ENCODE data around the gene ZNF620.
"Not testable (repeated sequence)": the region's sequence is repeated elsewhere in the genome, so short reads cannot be mapped to it uniquely, and the experiment has no call there.

ZNF620 gene

DNA sequence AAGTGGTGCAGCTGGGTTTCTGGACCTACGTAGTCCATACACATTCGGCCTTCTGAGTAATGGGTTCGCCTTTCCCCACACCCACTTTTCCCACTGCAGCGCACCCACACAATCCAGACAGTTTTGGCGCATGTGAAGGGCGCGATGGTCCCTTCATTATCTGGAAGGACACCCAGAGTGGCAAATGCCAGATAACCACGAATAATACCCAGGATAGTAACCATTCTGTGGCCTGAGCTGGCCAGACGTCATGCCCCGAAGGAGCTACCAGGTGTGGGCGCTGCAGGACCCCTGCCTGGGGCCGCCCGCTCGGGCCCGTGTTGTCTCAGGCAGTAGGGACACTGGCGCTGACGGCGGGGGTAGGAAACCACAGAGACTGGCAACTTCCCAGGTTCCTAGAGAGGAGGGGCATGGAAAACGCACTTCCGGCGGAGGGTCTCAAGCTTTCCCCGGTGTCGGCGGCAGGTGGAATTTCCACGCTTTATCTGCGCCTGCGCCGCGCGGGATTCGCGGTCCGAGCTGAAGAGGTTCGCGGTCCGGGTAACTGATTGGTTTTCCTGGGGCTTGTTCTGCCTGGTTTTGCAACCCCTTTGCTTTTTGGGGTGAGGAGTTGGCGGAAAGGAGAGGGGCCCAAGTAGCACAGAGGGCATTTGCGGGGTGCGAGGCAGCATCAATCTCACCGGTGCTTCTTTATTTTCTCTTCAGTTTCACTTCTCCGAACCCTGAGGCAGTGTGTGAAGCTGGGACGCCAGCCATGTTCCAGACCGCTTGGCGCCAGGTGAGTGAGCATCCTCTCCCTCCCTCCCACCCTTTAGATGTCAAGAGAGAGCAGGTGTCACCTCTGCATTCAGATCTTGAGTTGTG is at the start of gene ZNF620:
Gene ZNF620 (plus strand): TSS at position 441 of the 864 bp plus-strand sequence. CDS start 314 bp downstream, at position 755.
- peak; percentile 69 for DNase-seq

DNA sequence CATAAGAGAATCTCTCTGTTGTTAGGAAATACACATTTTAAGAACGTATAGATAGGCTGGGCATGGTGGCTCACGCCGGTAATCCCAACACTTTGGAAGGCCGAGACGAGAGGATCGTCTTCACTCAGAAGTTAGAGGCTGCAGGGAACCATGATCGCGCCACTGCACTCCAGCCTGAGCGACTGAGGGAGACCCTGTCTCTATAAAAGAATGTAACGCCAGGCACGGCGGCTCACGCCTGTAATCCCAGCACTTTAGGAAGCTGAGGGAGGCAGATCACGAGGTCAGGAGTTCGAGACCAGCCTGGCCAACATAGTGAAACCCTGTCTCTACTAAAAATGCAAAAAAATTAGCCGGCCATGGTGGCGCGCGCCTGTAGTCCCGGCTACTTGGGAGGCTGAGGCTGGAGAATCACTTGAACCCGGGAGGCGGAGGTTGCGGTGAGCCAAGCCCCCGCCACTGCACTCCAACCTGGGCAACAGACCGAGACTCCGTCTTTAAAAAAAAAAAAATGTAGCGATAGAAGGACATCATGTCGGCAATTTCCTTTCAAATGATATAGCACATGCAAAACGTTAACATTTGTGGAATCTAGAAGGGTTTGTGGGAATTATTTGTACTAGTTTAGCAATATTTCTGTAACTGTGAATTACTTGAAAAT is 49.4 kb upstream of the ZNF620 start:
- no peak for DNase-seq

GRCh38 chr3:40456940-40457823 is 48.7 kb upstream of the ZNF620 start, which contains the start of gene RPL14:
Gene RPL14 (plus strand): TSS chr3:40457339. CDS start chr3:40457472, 133 bp downstream.
- peak; percentile 76 for DNase-seq

- DNase-seq: no peak
Observed at GRCh38 chr3:40458473-40458872, 47.4 kb upstream of the ZNF620 start.

- DNase-seq: not testable (repeated sequence)
Observed at GRCh38 chr3:40460481-40460880, 45.4 kb upstream of the ZNF620 start.

DNA sequence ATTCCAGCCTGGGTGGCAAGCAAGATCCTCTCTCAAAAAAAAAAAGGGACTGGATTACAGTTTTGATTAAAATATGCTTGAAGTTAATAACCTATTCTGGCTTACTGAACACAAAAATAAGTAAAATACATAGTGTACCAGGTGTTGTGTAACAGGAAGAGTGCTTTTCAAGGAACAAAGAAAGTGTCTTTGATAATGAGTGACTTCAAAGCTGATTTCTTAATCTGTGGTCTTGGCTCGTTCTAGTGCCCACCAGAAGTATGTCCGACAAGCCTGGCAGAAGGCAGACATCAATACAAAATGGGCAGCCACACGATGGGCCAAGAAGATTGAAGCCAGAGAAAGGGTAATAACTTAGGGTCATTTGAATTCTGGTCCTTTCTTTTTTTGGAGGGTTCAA is 44.7 kb upstream of the ZNF620 start:
- DNase-seq: no peak

DNA sequence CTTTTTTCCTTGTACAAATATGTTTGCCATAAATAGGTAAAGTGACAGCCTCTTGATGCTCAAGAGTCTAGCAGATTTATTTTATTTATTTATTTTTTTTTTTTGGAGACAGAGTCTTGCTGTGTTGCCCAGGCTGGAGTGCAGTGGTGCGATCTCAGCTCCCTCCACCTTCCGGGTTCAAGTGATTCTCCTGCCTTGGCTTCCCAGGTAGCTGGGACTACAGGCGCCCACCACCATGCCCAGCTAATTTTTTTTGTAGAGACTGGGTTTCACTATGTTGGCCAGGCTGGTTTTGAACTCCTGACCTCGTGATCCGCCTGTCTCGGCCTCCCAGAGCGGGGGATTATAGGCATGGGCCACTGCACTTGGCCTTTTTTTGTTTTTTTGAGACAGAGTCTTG is 43.0 kb upstream of the ZNF620 start:
- not testable (repeated sequence) for DNase-seq

GRCh38 chr3:40463579-40463978 is 42.3 kb upstream of the ZNF620 start:
- DNase-seq: no peak

GRCh38 chr3:40464339-40465110 is 41.3 kb upstream of the ZNF620 start:
- no peak for DNase-seq

- DNase-seq: no peak
Observed at GRCh38 chr3:40465111-40465407, 40.8 kb upstream of the ZNF620 start.

- DNase-seq: peak; percentile 2
Observed at GRCh38 chr3:40465456-40465855, 40.4 kb upstream of the ZNF620 start.

DNA sequence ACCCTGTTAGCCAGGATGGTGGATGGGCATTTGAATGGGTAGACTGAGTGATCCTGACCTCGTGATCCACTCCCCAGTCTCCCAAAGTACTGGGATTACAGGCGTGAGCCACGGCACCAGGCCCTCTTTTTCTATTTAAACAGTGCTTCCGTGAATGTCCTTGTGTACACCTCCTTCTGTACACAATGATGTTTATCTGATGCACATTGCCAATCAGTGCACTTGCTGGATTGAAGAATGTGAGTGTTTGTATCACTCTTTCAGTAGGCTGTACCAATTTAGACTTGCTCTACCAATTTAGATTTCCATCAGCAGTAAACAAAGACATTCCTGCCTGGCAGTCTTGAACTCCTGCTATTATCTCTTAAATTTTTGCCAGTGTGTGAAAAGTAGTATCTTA is 37.8 kb upstream of the ZNF620 start:
- DNase-seq: no peak

DNA sequence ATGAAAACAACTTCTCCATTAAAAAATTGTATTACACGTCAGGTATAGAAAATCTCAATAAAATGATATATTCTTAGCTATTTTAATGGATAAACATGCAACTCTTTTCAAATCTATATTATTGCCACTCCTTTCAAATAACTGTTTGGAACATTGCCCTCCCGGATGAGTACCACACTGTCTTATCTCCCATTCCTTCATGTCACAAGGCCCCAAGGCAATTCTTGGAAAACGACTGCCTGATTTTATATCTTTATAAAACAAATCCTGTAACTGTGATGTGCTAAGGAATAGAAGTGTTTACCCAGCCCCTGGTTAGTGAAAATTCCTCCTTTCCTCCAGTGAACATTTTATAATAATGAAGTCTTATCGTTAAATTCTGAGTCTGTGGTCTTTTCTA is 35.1 kb upstream of the ZNF620 start:
- no peak for DNase-seq

DNA sequence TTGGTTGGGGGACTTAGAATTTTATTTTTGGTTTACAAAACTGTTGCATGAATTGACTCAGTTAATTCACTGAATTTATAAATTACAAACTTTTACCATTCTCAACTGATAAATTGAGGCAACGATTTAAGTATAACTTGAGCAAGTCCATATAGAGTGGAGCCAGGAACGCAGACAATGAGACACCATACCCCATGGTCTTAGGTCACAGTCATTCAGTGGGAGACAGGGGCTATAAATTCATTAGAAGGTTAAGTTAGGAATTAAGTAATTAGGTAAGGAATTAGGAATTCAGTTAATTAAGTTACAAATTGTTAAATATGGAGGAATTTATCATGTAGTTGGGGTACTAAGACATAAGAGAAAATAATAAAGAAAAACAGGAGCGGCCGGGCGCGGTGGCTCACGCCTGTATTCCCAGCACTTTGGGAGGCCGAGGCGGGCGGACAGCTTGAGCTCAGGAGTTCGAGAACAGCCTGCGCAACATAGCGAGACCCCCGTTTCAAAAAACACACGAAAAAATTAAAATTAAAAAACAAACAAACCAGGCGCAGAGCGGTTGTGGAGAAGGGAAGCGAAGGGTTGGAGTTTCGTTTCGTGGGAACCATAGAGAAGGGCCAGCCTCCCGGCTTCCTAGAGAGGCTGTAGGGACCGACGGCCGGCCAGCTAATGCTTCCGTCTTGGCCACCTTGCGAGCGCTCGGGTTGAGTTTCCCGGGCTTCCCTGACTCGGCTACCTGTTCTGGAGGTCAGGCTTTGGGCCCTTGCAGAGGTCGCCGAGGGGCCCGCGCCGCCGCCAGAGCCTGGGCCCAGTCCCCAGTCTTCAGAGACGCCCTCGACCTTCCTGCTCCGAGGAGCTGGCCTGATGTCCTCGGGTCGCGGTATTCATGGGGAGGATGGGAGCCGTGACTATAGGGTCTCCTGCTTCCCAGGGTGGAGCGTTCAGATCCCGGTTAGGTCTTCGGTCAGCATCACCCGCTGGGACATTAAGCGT is 29.1 kb upstream of the ZNF620 start, which contains the start of gene ZNF619:
Gene ZNF619 (plus strand): TSS at position 645 of the 993 bp plus-strand sequence. CDS start 858 bp downstream, outside the sequence.
- DNase-seq: peak; percentile 38

DNA sequence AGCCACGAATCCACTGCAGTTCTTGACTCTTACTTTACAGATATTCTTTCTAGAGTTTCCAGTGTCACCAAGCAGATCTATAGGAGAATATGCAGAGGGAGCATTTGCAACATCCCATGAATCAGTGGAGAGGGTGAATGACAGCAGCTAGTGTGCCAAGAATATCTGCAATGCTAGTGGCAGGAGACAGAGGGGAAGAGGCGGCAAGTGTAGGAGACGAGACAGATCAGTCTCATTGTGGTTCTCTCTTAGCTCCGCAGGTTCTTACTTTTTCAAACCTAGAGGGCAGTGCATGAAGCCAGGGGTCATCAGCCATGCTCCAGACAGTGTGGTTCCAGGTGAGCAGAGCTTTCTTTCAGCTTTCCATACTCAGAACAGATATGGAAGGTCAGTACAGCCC is 28.2 kb upstream of the ZNF620 start:
- DNase-seq: no peak

DNA sequence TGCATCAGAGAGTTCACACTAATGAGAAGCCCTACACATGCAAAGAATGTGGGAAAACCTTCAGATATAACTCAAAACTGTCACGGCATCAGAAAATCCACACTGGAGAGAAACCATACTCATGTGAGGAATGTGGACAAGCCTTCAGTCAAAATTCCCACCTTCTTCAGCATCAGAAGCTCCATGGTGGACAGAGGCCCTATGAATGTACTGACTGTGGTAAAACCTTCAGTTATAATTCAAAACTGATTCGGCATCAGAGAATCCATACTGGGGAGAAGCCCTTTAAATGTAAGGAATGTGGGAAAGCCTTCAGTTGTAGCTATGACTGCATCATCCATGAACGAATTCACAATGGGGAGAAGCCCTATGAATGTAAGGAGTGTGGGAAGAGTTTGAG is 18.7 kb upstream of the ZNF620 start:
- no peak for DNase-seq

DNA sequence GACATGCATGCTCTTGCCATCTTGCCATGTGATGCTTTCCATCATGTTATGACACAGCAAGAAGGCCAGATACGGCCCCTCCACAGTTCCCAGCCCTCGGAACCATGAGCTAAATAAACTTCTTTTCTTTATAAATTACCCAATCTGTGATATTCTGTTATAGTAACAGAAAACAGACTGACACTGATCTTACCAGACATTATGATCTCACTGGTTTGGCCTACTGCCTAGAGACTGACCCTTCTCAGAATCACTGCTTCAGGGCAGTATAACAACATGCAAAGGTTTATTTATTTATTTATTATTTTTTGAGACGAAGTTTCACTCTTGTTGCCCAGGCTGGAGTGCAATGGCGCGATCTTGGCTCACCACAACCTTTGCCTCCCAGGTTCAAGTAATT is 14.9 kb upstream of the ZNF620 start:
- no peak for DNase-seq

DNA sequence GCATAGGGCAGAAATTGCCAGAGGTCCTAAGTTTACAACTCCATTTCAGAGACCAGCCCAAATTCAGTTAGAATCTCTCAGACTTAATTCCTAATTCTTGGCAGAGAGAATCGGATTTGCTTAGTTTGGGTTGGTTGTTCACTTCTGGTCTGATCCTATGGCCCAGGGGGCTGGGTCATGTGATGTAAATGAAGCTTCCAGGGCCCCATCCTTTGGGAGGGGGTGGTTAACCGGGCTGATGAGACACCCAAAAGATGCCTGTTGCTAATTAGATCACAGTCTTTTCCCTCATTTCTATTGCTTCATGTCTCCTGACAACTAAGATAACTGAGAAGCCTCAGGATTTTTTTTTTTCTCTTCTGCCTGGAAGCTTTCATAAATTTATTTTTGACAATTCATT is 11.1 kb upstream of the ZNF620 start:
- DNase-seq: no peak

- no peak for DNase-seq
Observed at GRCh38 chr3:40497288-40497687, 8.6 kb upstream of the ZNF620 start.

DNA sequence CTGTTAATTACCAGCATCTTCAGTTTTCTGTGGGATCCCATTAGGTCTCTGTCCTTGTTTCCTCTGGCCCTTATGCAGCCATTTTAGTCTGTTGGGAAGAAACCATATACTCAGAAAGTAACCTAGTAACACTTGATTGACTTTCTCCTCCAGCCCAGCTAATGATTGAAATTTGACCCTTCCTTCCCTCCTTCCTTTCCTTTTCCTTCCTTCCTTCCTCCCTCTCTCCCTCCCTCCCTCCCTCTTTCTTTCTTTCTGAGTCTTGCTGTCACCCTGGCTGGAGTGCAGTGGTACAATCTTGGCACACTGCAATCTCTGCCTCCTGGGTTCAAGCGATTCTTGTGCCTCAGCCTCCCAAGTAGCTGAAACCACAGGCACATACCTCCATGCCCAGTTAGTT is 5.9 kb upstream of the ZNF620 start:
- DNase-seq: no peak

DNA sequence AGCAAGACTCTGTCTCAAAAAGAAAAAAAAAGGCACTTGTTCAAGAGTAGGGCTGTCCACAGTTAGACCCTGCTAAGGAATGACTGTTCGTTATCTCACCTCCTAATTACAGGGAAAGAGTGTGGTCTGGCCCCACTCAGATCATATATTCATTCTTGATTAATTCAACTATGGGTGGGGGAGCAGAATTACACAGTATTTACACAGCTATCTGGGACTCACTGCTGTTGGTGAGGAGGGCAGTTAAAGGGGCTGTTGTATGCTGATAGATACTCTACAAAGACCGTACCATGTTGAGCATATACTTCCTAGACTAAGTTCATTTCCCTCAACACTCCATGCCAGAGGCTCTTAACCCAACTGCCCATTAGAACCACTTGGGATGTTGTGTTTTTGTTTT is 3.8 kb upstream of the ZNF620 start:
- no peak for DNase-seq
